RWPE2 (cell line): ENCODE measurements around the gene TRMT5.
A peak's percentile ranks its signal among the peaks of the same experiment; 100 is the strongest.

Source experiments
- ATAC-seq: fragments of 200-7000 bp; cut with Tn5 transposase; 3 replicates; pipeline ENCODE4 v1.9.1; 2021; ENCODE audit warnings: low read depth
- DNase-seq: peaks from one replicate; pipeline ENCODE4 v3.0.0-alpha.2; 2020; ENCODE audit warnings: low spot score
- H3K27ac ChIP-seq: fragments of 450-650 bp; 2 replicates; pipeline ENCODE4 v1.5.1; 2017; ENCODE audit warnings: mild to moderate bottlenecking; ENCODE audit not compliant: poor library complexity, severe bottlenecking
- H3K27me3 ChIP-seq: fragments of 250-450 bp; sonication (Bioruptor Pico); 2 replicates; pipeline ENCODE4 v1.5.1; 2021; ENCODE audit warnings: mild to moderate bottlenecking, moderate library complexity; ENCODE audit not compliant: insufficient read depth, poor library complexity, severe bottlenecking
- H3K36me3 ChIP-seq: fragments of 250-450 bp; sonication (Bioruptor Pico); 2 replicates; pipeline ENCODE4 v1.5.1; 2020; ENCODE audit warnings: low read depth, mild to moderate bottlenecking, moderate library complexity
- H3K4me1 ChIP-seq: fragments of 250-450 bp; sonication (Bioruptor Pico); 2 replicates; pipeline ENCODE4 v1.5.1; 2021; ENCODE audit warnings: mild to moderate bottlenecking, moderate library complexity; ENCODE audit not compliant: insufficient read depth, poor library complexity, severe bottlenecking
- H3K4me3 ChIP-seq: fragments of 250-450 bp; sonication (Bioruptor Pico); 2 replicates; pipeline ENCODE4 v1.5.1; 2021; ENCODE audit warnings: mild to moderate bottlenecking, moderate library complexity; ENCODE audit not compliant: severe bottlenecking
- H3K9me3 ChIP-seq: fragments of 250-450 bp; sonication (Bioruptor Pico); 2 replicates; pipeline ENCODE4 v1.5.1; 2021; ENCODE audit warnings: mild to moderate bottlenecking, moderate library complexity; ENCODE audit not compliant: severe bottlenecking
- CTCF ChIP-seq: fragments of 450-650 bp; IDR thresholded peaks from one replicate; pipeline ENCODE4 v1.5.1; 2017; ENCODE audit warnings: mild to moderate bottlenecking, moderate library complexity; ENCODE audit not compliant: poor library complexity, severe bottlenecking

TRMT5 gene

GRCh38 chr14:60984196-60984595 is 3.3 kb upstream of the TRMT5 start:
- Histone ChIP-seq H3K9me3 (no peaks in the 10 kb centered on the region), H3K4me1 (peaks cover 7% of the 10 kb centered on the region), H3K27ac (no peak overlapping the region), H3K36me3 (peaks cover 44% of the 10 kb centered on the region), H3K4me3 (no peak overlapping the region), H3K27me3 (no peaks in the 10 kb centered on the region)
- ATAC-seq (no peak), DNase-seq (no peak)
- no peak for TF ChIP-seq CTCF

GRCh38 chr14:60981633-60982455 is 965 bp upstream of the TRMT5 start:
- H3K27ac ChIP-seq: peak overlapping the region; percentile 51
- H3K36me3 ChIP-seq: peaks cover 54% of the 10 kb centered on the region
- DNase-seq: no peak
- H3K9me3 ChIP-seq: no peaks in the 10 kb centered on the region
- H3K27me3 ChIP-seq: no peaks in the 10 kb centered on the region
- no peak for TF ChIP-seq CTCF
- ATAC-seq: peak; percentile 48; the same call in 2 of the 3 replicates
- H3K4me1 ChIP-seq: peaks cover 19% of the 10 kb centered on the region
- H3K4me3 ChIP-seq: peak overlapping the region; percentile 67

- Histone ChIP-seq H3K36me3 (peaks cover 61% of the 10 kb centered on the region), H3K4me3 (no peak overlapping the region)
Measured at GRCh38 chr14:60977847-60978246, 3.0 kb downstream of the TRMT5 start.

GRCh38 chr14:60975551-60975950 is 5.3 kb downstream of the TRMT5 start:
- TF ChIP-seq CTCF: no peak
- H3K4me3 ChIP-seq: no peak overlapping the region
- H3K4me1 ChIP-seq: peaks cover 19% of the 10 kb centered on the region
- no peaks in the 10 kb centered on the region for H3K9me3 ChIP-seq
- ATAC-seq (no peak), DNase-seq (no peak)
- H3K36me3 ChIP-seq: peaks cover 61% of the 10 kb centered on the region
- H3K27me3 ChIP-seq: no peaks in the 10 kb centered on the region
- no peak overlapping the region for H3K27ac ChIP-seq

More at GRCh38 chr14:60977847-60978246, 3.0 kb downstream of the TRMT5 start:
- ATAC-seq (no peak), DNase-seq (no peak)
- H3K27ac ChIP-seq: no peak overlapping the region
- H3K27me3 ChIP-seq: no peaks in the 10 kb centered on the region
- H3K4me1 ChIP-seq: peaks cover 19% of the 10 kb centered on the region
- H3K9me3 ChIP-seq: no peaks in the 10 kb centered on the region
- no peak for TF ChIP-seq CTCF

- ATAC-seq (no peak), DNase-seq (no peak)
- Histone ChIP-seq H3K36me3 (peaks cover 56% of the 10 kb centered on the region), H3K27ac (no peak overlapping the region), H3K4me1 (peaks cover 12% of the 10 kb centered on the region), H3K27me3 (no peaks in the 10 kb centered on the region), H3K9me3 (no peaks in the 10 kb centered on the region), H3K4me3 (no peak overlapping the region)
- TF ChIP-seq CTCF: no peak
Measured at GRCh38 chr14:60974090-60974651, 6.7 kb downstream of the TRMT5 start.
